Measurements from ENCODE around the gene SLC29A1. TPM values are rescaled to one million over a fixed set of nuclear protein-coding genes. Genes with fewer than 3 reads are reported as not detected.
"Not testable (repeated sequence)": the region's sequence is repeated elsewhere in the genome, so short reads cannot be mapped to it uniquely, and the experiment has no call there.

SLC29A1 gene
- 1 to 10 TPM in 3 of 6 donors, under 1 TPM in 3; 0.15 to 3.1 (median 0.99) TPM for polyA plus RNA-seq (ENCODE audit: low read depth in 6 of 6)

GRCh38 chr6:44223319-44224028, at the start of gene SLC29A1:
Gene SLC29A1, plus strand, starts transcription at chr6:44223595. Its CDS starts 3,719 bp downstream, at chr6:44227314.
- peak; percentile 79 for DNase-seq
- no peaks in the 10 kb centered on the region for H3K36me3 Mint-ChIP-seq
- no peaks in the 10 kb centered on the region for H3K9me3 Mint-ChIP-seq
- peak within 1 kb of the TSS; percentile 80 to 92 (median 89) for H3K4me3 Mint-ChIP-seq
- ATAC-seq (ENCODE audit: low read depth in 2 of 2): peak; percentile 81 to 85
- peak within 1 kb of the TSS in 4 of 6 donors; percentile 61 to 87 (median 71) for H3K27ac Mint-ChIP-seq
- H3K4me1 Mint-ChIP-seq: peaks cover 30 to 39% (median 38%) of the 10 kb centered on the region in 3 donors
- peaks cover 0 to 13% (median 0%) of the 10 kb centered on the region in 3 donors for H3K27me3 Mint-ChIP-seq

- no peaks in the 10 kb centered on the region for H3K9me3 Mint-ChIP-seq
- DNase-seq: no peak
- no peak for ATAC-seq (ENCODE audit: low read depth in 2 of 2)
- H3K4me1 Mint-ChIP-seq: peaks cover 14 to 24% (median 23%) of the 10 kb centered on the region in 3 donors
- H3K36me3 Mint-ChIP-seq: no peaks in the 10 kb centered on the region
- peak overlapping the region in 6 of 8 donors; percentile 47 to 86 (median 60) for H3K4me3 Mint-ChIP-seq
- peaks cover 3 to 35% (median 11%) of the 10 kb centered on the region in 3 donors for H3K27me3 Mint-ChIP-seq
- H3K27ac Mint-ChIP-seq: peak overlapping the region in 5 of 6 donors; percentile 24 to 95 (median 81)
These were observed 47.1 kb upstream of the SLC29A1 start for GRCh38 chr6:44176130-44176761.

GRCh38 chr6:44176762-44177509, 46.5 kb upstream of the SLC29A1 start:
- Mint-ChIP-seq H3K4me1 (peaks cover 14 to 24% (median 23%) of the 10 kb centered on the region in 3 donors), H3K9me3 (no peaks in the 10 kb centered on the region), H3K4me3 (peak overlapping the region; percentile 49 to 86 (median 71)), H3K27ac (peak overlapping the region in 5 of 6 donors; percentile 24 to 95 (median 71)), H3K36me3 (no peaks in the 10 kb centered on the region), H3K27me3 (peaks cover 0 to 32% (median 8%) of the 10 kb centered on the region in 3 donors)
- peak; percentile 79 to 85 for ATAC-seq (ENCODE audit: low read depth in 2 of 2)
- DNase-seq: peak; percentile 71

DNA sequence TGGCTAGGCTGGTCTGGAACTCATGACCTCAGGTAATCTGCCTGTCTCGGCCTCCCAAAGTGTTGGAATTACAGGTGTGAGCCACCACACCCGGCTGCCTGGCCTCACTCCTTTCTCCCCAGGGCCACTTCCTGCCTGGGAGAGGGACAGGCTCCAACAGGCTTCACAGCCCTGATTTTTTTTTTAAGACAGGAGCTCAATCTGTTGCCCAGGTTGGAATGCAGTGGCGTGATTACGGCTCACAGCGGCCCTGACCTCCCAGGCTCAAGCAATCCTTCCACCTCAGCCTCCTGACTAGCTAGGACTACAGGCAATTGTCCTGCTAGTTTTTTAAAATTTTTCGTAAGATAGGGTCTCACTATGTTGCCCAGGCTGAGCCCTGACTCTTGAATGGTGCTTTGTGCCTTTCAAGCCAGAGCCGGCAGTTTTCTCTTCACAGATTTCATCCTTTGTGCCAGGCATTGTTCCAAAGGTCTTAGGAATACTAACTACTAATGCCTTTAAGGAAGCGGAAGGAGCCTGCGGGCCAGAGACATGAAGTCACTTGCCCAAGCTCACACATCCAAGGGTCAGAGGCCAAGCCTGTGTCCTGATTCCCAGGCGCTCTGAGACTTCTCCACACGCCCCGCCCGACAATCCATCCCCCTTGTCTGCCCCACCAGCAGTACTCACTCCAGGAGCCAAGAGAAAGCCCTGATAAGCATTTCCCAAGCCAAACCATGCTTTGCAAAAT, 45.5 kb upstream of the SLC29A1 start:
- peak overlapping the region in 4 of 6 donors; percentile 41 to 97 (median 78) for H3K27ac Mint-ChIP-seq
- no peaks in the 10 kb centered on the region for H3K36me3 Mint-ChIP-seq

DNA sequence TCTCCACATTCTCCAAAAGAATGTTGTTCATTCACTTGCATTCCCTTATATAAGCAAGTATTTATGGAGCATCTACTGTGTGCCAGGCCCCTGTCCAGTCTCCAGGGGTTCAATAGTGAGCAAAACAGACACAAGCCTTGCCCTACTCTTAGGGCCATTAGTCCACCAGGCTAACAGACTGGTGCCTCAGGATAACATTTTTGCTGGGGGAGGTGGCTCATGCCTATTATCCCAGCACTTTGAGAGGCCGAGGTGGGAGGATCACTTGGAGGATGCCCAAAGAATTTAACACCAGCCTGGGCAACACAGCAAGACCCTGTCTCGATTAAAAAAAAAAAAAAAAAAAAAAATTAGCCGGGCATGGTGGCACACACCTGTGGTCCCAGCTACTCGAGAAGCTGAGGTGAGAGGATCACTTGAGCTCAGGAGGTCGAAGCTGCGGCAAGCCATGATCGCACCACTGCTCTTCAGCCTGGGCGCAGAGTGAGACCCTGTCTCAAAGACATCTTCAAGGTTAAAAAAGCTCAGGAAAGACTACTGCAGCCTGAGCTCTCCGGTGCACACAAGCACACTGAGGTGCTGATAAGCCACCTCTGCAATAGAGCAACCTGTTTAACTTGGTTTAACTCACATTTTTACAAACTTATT, 44.8 kb upstream of the SLC29A1 start:
- Mint-ChIP-seq H3K27ac (peak overlapping the region in 2 of 6 donors; percentile 90 to 97), H3K9me3 (no peaks in the 10 kb centered on the region), H3K4me3 (peak overlapping the region in 3 of 8 donors; percentile 10 to 65 (median 56)), H3K36me3 (no peaks in the 10 kb centered on the region), H3K4me1 (peaks cover 10 to 20% (median 17%) of the 10 kb centered on the region in 3 donors), H3K27me3 (peaks cover 0 to 21% (median 8%) of the 10 kb centered on the region in 3 donors)
- DNase-seq (no peak), ATAC-seq (ENCODE audit: low read depth in 2 of 2) (no peak)

More for the DNA sequence above, 45.5 kb upstream of the SLC29A1 start:
- DNase-seq (no peak), ATAC-seq (ENCODE audit: low read depth in 2 of 2) (no peak)
- H3K4me3 Mint-ChIP-seq: peak overlapping the region in 7 of 8 donors; percentile 56 to 80 (median 68)
- H3K9me3 Mint-ChIP-seq: no peaks in the 10 kb centered on the region
- peaks cover 11 to 20% (median 19%) of the 10 kb centered on the region in 3 donors for H3K4me1 Mint-ChIP-seq
- H3K27me3 Mint-ChIP-seq: peaks cover 0 to 27% (median 8%) of the 10 kb centered on the region in 3 donors

DNA sequence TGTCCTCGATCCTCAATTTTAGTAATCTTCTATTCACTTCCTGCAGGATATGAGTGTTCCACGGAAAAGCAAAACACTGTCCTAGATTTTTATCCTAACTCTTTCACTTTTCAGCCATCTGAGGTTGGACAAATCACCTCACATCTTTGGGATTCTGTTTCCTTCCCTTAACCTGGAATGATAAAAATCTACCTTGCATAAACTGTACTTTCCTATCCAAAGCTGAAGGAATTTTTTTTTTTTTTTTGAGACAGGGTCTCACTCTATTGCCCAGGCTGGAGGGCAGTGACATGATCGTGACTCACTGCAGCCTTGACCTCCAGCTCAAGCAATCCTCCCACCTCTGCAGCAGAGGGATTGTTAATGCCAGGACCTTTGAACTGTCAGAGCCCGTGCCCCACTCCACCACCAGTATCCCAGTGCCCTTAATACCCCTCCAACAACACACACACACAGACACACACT, 44.3 kb upstream of the SLC29A1 start:
- no peak for ATAC-seq (ENCODE audit: low read depth in 2 of 2)
- DNase-seq: no peak
- Mint-ChIP-seq H3K4me3 (peak overlapping the region in 1 of 8 donors; percentile 2), H3K4me1 (peaks cover 10 to 20% (median 17%) of the 10 kb centered on the region in 3 donors), H3K36me3 (no peaks in the 10 kb centered on the region), H3K9me3 (no peaks in the 10 kb centered on the region), H3K27ac (peak overlapping the region in 1 of 6 donors; percentile 36), H3K27me3 (peaks cover 0 to 21% (median 8%) of the 10 kb centered on the region in 3 donors)

DNA sequence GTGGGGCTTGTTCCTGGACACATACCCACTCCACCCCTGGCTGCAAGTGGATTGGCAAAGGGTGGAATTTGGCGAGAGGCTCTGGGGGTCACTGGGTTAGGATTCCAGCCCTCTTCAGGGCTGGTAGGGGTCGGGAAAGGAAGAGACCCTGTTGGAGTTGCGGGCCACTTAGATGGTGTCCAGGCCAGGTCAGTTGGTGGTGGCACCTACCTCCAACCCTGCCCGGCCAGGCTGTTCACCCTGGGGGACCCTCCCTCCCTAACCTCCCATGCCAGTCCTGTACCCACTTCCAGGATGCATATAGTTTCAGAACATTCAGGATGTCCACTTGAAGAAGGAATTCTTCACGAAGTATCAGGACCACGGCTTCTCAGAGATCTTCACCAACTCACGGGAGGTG, 43.7 kb upstream of the SLC29A1 start:
- DNase-seq (no peak), ATAC-seq (ENCODE audit: low read depth in 2 of 2) (no peak)
- Mint-ChIP-seq H3K9me3 (no peaks in the 10 kb centered on the region), H3K27ac (peak overlapping the region in 3 of 6 donors; percentile 27 to 66 (median 36)), H3K4me1 (peaks cover 10 to 20% (median 17%) of the 10 kb centered on the region in 3 donors), H3K27me3 (peaks cover 0 to 25% (median 8%) of the 10 kb centered on the region in 3 donors), H3K36me3 (no peaks in the 10 kb centered on the region), H3K4me3 (no peak overlapping the region)

DNA sequence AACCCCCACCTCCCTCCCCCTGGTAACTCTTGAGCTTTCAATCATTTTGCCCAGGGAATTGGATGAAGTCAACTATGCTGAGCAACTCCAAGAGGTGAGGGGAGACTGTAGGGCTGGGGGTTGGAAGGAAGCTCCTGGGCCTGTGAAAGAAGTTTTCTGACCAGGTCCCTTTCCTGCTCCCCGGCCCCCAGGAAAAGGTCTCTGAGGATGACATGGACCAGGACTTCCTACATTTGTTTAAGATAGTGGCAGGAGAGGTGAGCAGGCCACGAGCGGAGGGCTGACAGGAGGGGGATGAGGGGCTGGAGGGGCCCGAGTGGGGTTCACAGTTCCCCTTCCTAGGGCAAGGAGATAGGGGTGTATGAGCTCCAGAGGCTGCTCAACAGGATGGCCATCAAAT, 43.0 kb upstream of the SLC29A1 start:
- Mint-ChIP-seq H3K36me3 (no peaks in the 10 kb centered on the region), H3K4me1 (peaks cover 10 to 20% (median 17%) of the 10 kb centered on the region in 3 donors), H3K27me3 (peaks cover 3 to 29% (median 5%) of the 10 kb centered on the region in 3 donors), H3K9me3 (no peaks in the 10 kb centered on the region), H3K27ac (peak overlapping the region in 1 of 6 donors; percentile 27), H3K4me3 (no peak overlapping the region)
- no peak for DNase-seq
- no peak for ATAC-seq (ENCODE audit: low read depth in 2 of 2)

DNA sequence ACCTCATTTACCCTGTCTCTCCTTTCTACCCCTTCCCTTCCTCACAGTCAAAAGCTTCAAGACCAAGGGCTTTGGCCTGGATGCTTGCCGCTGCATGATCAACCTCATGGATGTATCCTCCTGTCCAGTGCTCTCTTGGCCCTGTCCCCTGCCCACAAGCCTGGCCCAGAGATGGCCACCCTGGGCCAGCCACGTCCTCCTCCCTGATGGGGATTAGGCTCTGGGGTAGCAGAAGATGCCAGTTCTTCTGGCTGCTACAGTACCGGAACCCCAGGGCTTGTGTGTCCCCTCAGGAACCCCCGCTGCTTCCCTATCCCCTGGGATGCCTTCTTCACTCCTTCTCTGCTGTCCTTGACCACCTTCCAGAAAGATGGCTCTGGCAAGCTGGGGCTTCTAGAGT, 42.5 kb upstream of the SLC29A1 start:
- Mint-ChIP-seq H3K36me3 (no peaks in the 10 kb centered on the region), H3K4me1 (peaks cover 11 to 21% (median 17%) of the 10 kb centered on the region in 3 donors), H3K27ac (no peak overlapping the region), H3K4me3 (no peak overlapping the region), H3K27me3 (peaks cover 5 to 34% (median 10%) of the 10 kb centered on the region in 3 donors), H3K9me3 (no peaks in the 10 kb centered on the region)
- ATAC-seq (ENCODE audit: low read depth in 2 of 2): no peak
- no peak for DNase-seq

- not testable (repeated sequence) for DNase-seq; H3K9me3 Mint-ChIP-seq; ATAC-seq (ENCODE audit: low read depth in 2 of 2); H3K27ac Mint-ChIP-seq; H3K36me3 Mint-ChIP-seq; H3K4me3 Mint-ChIP-seq
- H3K27me3 Mint-ChIP-seq: peaks cover 10 to 31% (median 17%) of the 10 kb centered on the region in 3 donors
- H3K4me1 Mint-ChIP-seq: peaks cover 10 to 17% (median 13%) of the 10 kb centered on the region in 3 donors
These were observed 41.6 kb upstream of the SLC29A1 start for GRCh38 chr6:44181784-44182183.

GRCh38 chr6:44182911-44183390, 40.4 kb upstream of the SLC29A1 start:
- Mint-ChIP-seq H3K4me3 (no peak overlapping the region), H3K36me3 (no peaks in the 10 kb centered on the region), H3K27me3 (peaks cover 10 to 22% (median 17%) of the 10 kb centered on the region in 3 donors), H3K4me1 (peaks cover 0 to 7% (median 7%) of the 10 kb centered on the region in 3 donors), H3K27ac (no peak overlapping the region), H3K9me3 (no peaks in the 10 kb centered on the region)
- DNase-seq (no peak), ATAC-seq (ENCODE audit: low read depth in 2 of 2) (no peak)

DNA sequence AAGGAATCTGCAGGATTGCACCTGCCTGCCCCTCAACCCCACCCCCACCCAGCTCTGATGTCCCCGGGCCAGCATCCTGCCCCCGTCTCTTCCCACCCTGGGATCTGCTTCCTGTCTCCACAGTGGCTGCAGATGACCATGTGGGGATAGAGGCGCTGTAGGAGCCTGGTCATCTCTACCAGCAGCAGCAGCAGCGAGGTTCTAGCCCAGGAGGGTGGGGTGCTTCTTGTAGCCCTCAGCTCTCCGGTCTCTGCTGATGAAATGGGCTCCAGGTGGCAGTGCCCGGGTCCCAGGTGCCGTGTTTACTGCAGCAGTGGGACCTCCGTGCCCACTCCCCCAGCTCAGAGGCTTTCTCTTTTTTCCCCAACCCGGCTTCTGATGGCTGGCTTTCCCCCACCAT, 39.6 kb upstream of the SLC29A1 start:
- Mint-ChIP-seq H3K4me3 (no peak overlapping the region), H3K27ac (no peak overlapping the region), H3K9me3 (no peaks in the 10 kb centered on the region), H3K27me3 (peaks cover 10 to 22% (median 17%) of the 10 kb centered on the region in 3 donors), H3K4me1 (peaks cover 0 to 7% (median 6%) of the 10 kb centered on the region in 3 donors), H3K36me3 (no peaks in the 10 kb centered on the region)
- DNase-seq (no peak), ATAC-seq (ENCODE audit: low read depth in 2 of 2) (no peak)

Data from naive B cell (primary cell).